GM23338 (cell line): ENCODE data around the gene EPG5. TPM values are rescaled to one million over a fixed set of nuclear protein-coding genes. Genes with fewer than 3 reads are reported as not detected.

Source experiments
- ATAC-seq: fragments of 200-7000 bp; cut with Tn5 transposase; 3 replicates; pipeline ENCODE4 v1.9.1; 2020
- DNase-seq: peaks from one replicate; pipeline ENCODE4 v3.0.0-alpha.2; 2015; ENCODE audit warnings: low spot score
- H2AFZ ChIP-seq: fragments of 200-600 bp; sonication (generic); 2 replicates; pipeline ENCODE4 v1.8.0; 2016; ENCODE audit warnings: antibody characterized with exemption, mild to moderate bottlenecking, moderate library complexity
- H3F3A ChIP-seq: fragments of 200-600 bp; sonication (generic); replicated peaks from 2 replicates; pipeline ENCODE4 v1.8.0; 2017; ENCODE audit warnings: antibody characterized with exemption, mixed run types, low read depth
- H3K27ac ChIP-seq: fragments of 200-600 bp; sonication (generic); 2 replicates; pipeline ENCODE4 v1.6.1; 2016; ENCODE audit warnings: low read depth
- H3K27me3 ChIP-seq: fragments of 200-600 bp; sonication (generic); 2 replicates; pipeline ENCODE4 v1.8.0; 2016; ENCODE audit warnings: mild to moderate bottlenecking, mixed run types, moderate library complexity; ENCODE audit not compliant: insufficient read depth
- H3K36me3 ChIP-seq: fragments of 200-600 bp; sonication (generic); 2 replicates; pipeline ENCODE4 v1.8.0; 2016; ENCODE audit warnings: mild to moderate bottlenecking; ENCODE audit not compliant: insufficient read depth
- H3K4me1 ChIP-seq: fragments of 200-600 bp; sonication (generic); 2 replicates; pipeline ENCODE4 v1.8.0; 2016; ENCODE audit warnings: mild to moderate bottlenecking, moderate library complexity; ENCODE audit not compliant: insufficient read depth
- H3K4me2 ChIP-seq: fragments of 200-600 bp; sonication (generic); 2 replicates; pipeline ENCODE4 v1.7.1; 2017; ENCODE audit warnings: mixed run types
- H3K4me3 ChIP-seq: fragments of 200-600 bp; sonication (generic); 2 replicates; pipeline ENCODE4 v1.6.1; 2016; ENCODE audit warnings: mixed run types
- H3K79me2 ChIP-seq: fragments of 200-600 bp; sonication (generic); replicated peaks from 2 replicates; pipeline ENCODE4 v1.8.0; 2017; ENCODE audit warnings: mild to moderate bottlenecking; ENCODE audit not compliant: insufficient read depth
- H3K9me2 ChIP-seq: fragments of 200-600 bp; sonication (generic); 2 replicates; pipeline ENCODE4 v1.8.0; 2017; ENCODE audit not compliant: insufficient read depth
- H4K20me1 ChIP-seq: fragments of 200-600 bp; sonication (generic); replicated peaks from 2 replicates; pipeline ENCODE4 v1.8.0; 2017; ENCODE audit warnings: mild to moderate bottlenecking; ENCODE audit not compliant: insufficient read depth
- H3K27ac Mint-ChIP-seq: 2 replicates; pipeline ENCODE4 v1.8.0; 2020; ENCODE audit warnings: inconsistent platforms, mild to moderate bottlenecking, moderate library complexity, mixed read lengths
- H3K27me3 Mint-ChIP-seq: 3 replicates; pipeline ENCODE4 v1.8.0; 2022; ENCODE audit warnings: low read depth, mild to moderate bottlenecking, moderate library complexity, mixed read lengths, inconsistent platforms; ENCODE audit not compliant: insufficient read depth, poor library complexity
- H3K36me3 Mint-ChIP-seq: 3 replicates; pipeline ENCODE4 v1.8.0; 2021; ENCODE audit warnings: low read depth, mild to moderate bottlenecking, inconsistent platforms, moderate library complexity, mixed read lengths
- H3K4me1 Mint-ChIP-seq: 3 replicates; pipeline ENCODE4 v1.8.0; 2020; ENCODE audit warnings: mild to moderate bottlenecking, inconsistent platforms, mixed read lengths
- H3K4me3 Mint-ChIP-seq: 3 replicates; pipeline ENCODE4 v1.8.0; 2021; ENCODE audit warnings: moderate library complexity, mild to moderate bottlenecking, inconsistent platforms, mixed read lengths
- H3K9me3 Mint-ChIP-seq: 3 replicates; pipeline ENCODE4 v1.8.0; 2020; ENCODE audit warnings: moderate library complexity, mild to moderate bottlenecking, inconsistent platforms, mixed read lengths
- CREB1 ChIP-seq: fragments of 250-450 bp; sonication (Bioruptor Pico); IDR thresholded peaks from 2 replicates; pipeline ENCODE4 v1.5.0; 2020; ENCODE audit warnings: low read depth, mild to moderate bottlenecking, moderate library complexity
- EZH2 ChIP-seq: fragments of 200-600 bp; sonication (generic); IDR thresholded peaks from one replicate; pipeline ENCODE4 v1.8.0; 2017; ENCODE audit warnings: antibody characterized with exemption, mild to moderate bottlenecking, low read depth; ENCODE audit not compliant: unreplicated experiment
- EZH2phosphoT487 ChIP-seq: fragments of 200-600 bp; sonication (generic); IDR thresholded peaks from one replicate; pipeline ENCODE4 v1.8.1; 2018; ENCODE audit warnings: antibody characterized with exemption; ENCODE audit not compliant: unreplicated experiment
- JUNB ChIP-seq: IDR thresholded peaks from one replicate; pipeline ENCODE4 v1.6.1; 2016; ENCODE audit warnings: antibody characterized with exemption; ENCODE audit not compliant: unreplicated experiment
- NANOG ChIP-seq: IDR thresholded peaks from 2 replicates; pipeline ENCODE4 v1.6.1; 2016; ENCODE audit warnings: antibody characterized with exemption, borderline replicate concordance
- POLR2AphosphoS5 ChIP-seq: IDR thresholded peaks from 2 replicates; pipeline ENCODE4 v1.6.1; 2016; ENCODE audit warnings: antibody characterized with exemption, low read depth
- STAT1 ChIP-seq: IDR thresholded peaks from one replicate; pipeline ENCODE4 v1.6.1; 2016; ENCODE audit warnings: antibody characterized with exemption; ENCODE audit not compliant: unreplicated experiment
- ZNF114 ChIP-seq: fragments of 250-450 bp; sonication (Bioruptor Pico); IDR thresholded peaks from 2 replicates; pipeline ENCODE4 v1.5.0; 2020; ENCODE audit warnings: mild to moderate bottlenecking, moderate library complexity
- ZNF331 ChIP-seq: fragments of 250-450 bp; sonication (Bioruptor Pico); IDR thresholded peaks from 2 replicates; pipeline ENCODE4 v1.5.0; 2020; ENCODE audit warnings: low read depth, mild to moderate bottlenecking, moderate library complexity
- polyA plus RNA-seq: library from polyadenylated mRNA; unstranded; fragments of >200 nt; fragmentation: Nextera tagmentation; extraction: Ambion mirVana; gene quantifications from 2 replicates; pipeline ENCODE4 v1.2.1, GENCODE V29; 2016
- total RNA-seq: library from RNA; depleted of rRNA; stranded (reverse); fragments of >200 nt; shearing (Covaris generic); gene quantifications from 2 replicates; pipeline ENCODE4 v1.2.3, GENCODE V29; 2014
- TF ChIP-seq, protein P1 (sequence below): IDR thresholded peaks from 2 replicates; pipeline ENCODE4 v1.6.1; 2016; ENCODE audit warnings: antibody characterized with exemption
- TF ChIP-seq, protein P2 (sequence below): fragments of 250-450 bp; sonication (Bioruptor Pico); IDR thresholded peaks from 2 replicates; pipeline ENCODE4 v1.5.0; 2020; ENCODE audit warnings: mild to moderate bottlenecking, moderate library complexity
- TF ChIP-seq, protein P3 (sequence below): IDR thresholded peaks from one replicate; pipeline ENCODE4 v1.6.1; 2018; ENCODE audit warnings: antibody characterized with exemption; ENCODE audit not compliant: unreplicated experiment
- TF ChIP-seq, protein P4 (sequence below), 2 experiments: fragments of 200-600 bp in 1 of 2; sonication (generic) in 1 of 2; conservative IDR thresholded peaks; 2 replicates each; pipeline versions ENCODE4 v1.5.1 to v1.6.1; 2016 to 2017; ENCODE audit warnings: antibody characterized with exemption in 2 of 2, low read depth in 2 of 2, mild to moderate bottlenecking in 2 of 2, moderate library complexity in 1 of 2

The EPG5 gene
- total and polyA plus RNA-seq, 2 experiments from 2014 or later = 4.1 to 29.2 TPM

DNA sequence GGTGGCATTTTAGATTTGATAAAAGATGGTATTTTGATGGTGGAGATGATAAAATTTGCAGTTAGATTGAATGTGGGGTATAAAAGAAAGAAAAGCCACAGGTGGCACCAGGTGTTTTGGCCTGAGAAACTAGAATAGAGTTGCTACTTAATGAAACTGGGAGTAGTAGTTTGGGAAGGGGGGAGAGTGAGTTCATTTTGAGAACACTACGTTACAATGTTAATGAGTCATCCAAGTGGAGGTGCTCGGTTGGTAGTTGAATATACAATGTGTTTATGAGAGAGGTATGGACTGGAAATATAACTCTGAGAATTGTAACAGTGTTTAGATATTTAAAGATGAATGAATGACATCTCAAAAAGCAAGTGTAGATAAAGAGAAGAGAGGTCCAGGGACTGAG lies 26.4 kb downstream of the EPG5 start:
- Mint-ChIP-seq H3K36me3 (peaks cover 39% of the 10 kb centered on the region), H3K27me3 (no peaks in the 10 kb centered on the region), H3K4me1 (no peaks in the 10 kb centered on the region), H3K4me3 (no peak overlapping the region), H3K9me3 (no peaks in the 10 kb centered on the region), H3K27ac (no peak overlapping the region)
- ATAC-seq (no peak), DNase-seq (no peak)
- Histone ChIP-seq H4K20me1 (no peaks in the 10 kb centered on the region), H3K27me3 (no peaks in the 10 kb centered on the region), H3K4me2 (no peak overlapping the region), H3K36me3 (peaks cover 13% of the 10 kb centered on the region), H3F3A (no peaks in the 10 kb centered on the region), H3K79me2 (no peaks in the 10 kb centered on the region), H3K27ac (no peak overlapping the region), H3K9me2 (no peaks in the 10 kb centered on the region), H3K4me1 (no peaks in the 10 kb centered on the region), H2AFZ (no peak overlapping the region), H3K4me3 (no peak overlapping the region)
- TF ChIP-seq NANOG (no peak), CREB1 (no peak), POLR2AphosphoS5 (no peak), ZNF114 (CRISPR knock-in tag) (no peak), EZH2phosphoT487 (no peak), STAT1 (no peak), JUNB (no peak), EZH2 (no peak), ZNF331 (CRISPR knock-in tag) (no peak)
- TF ChIP-seq, protein P1, sequence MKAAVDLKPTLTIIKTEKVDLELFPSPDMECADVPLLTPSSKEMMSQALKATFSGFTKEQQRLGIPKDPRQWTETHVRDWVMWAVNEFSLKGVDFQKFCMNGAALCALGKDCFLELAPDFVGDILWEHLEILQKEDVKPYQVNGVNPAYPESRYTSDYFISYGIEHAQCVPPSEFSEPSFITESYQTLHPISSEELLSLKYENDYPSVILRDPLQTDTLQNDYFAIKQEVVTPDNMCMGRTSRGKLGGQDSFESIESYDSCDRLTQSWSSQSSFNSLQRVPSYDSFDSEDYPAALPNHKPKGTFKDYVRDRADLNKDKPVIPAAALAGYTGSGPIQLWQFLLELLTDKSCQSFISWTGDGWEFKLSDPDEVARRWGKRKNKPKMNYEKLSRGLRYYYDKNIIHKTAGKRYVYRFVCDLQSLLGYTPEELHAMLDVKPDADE = no peak
- TF ChIP-seq, protein P2, sequence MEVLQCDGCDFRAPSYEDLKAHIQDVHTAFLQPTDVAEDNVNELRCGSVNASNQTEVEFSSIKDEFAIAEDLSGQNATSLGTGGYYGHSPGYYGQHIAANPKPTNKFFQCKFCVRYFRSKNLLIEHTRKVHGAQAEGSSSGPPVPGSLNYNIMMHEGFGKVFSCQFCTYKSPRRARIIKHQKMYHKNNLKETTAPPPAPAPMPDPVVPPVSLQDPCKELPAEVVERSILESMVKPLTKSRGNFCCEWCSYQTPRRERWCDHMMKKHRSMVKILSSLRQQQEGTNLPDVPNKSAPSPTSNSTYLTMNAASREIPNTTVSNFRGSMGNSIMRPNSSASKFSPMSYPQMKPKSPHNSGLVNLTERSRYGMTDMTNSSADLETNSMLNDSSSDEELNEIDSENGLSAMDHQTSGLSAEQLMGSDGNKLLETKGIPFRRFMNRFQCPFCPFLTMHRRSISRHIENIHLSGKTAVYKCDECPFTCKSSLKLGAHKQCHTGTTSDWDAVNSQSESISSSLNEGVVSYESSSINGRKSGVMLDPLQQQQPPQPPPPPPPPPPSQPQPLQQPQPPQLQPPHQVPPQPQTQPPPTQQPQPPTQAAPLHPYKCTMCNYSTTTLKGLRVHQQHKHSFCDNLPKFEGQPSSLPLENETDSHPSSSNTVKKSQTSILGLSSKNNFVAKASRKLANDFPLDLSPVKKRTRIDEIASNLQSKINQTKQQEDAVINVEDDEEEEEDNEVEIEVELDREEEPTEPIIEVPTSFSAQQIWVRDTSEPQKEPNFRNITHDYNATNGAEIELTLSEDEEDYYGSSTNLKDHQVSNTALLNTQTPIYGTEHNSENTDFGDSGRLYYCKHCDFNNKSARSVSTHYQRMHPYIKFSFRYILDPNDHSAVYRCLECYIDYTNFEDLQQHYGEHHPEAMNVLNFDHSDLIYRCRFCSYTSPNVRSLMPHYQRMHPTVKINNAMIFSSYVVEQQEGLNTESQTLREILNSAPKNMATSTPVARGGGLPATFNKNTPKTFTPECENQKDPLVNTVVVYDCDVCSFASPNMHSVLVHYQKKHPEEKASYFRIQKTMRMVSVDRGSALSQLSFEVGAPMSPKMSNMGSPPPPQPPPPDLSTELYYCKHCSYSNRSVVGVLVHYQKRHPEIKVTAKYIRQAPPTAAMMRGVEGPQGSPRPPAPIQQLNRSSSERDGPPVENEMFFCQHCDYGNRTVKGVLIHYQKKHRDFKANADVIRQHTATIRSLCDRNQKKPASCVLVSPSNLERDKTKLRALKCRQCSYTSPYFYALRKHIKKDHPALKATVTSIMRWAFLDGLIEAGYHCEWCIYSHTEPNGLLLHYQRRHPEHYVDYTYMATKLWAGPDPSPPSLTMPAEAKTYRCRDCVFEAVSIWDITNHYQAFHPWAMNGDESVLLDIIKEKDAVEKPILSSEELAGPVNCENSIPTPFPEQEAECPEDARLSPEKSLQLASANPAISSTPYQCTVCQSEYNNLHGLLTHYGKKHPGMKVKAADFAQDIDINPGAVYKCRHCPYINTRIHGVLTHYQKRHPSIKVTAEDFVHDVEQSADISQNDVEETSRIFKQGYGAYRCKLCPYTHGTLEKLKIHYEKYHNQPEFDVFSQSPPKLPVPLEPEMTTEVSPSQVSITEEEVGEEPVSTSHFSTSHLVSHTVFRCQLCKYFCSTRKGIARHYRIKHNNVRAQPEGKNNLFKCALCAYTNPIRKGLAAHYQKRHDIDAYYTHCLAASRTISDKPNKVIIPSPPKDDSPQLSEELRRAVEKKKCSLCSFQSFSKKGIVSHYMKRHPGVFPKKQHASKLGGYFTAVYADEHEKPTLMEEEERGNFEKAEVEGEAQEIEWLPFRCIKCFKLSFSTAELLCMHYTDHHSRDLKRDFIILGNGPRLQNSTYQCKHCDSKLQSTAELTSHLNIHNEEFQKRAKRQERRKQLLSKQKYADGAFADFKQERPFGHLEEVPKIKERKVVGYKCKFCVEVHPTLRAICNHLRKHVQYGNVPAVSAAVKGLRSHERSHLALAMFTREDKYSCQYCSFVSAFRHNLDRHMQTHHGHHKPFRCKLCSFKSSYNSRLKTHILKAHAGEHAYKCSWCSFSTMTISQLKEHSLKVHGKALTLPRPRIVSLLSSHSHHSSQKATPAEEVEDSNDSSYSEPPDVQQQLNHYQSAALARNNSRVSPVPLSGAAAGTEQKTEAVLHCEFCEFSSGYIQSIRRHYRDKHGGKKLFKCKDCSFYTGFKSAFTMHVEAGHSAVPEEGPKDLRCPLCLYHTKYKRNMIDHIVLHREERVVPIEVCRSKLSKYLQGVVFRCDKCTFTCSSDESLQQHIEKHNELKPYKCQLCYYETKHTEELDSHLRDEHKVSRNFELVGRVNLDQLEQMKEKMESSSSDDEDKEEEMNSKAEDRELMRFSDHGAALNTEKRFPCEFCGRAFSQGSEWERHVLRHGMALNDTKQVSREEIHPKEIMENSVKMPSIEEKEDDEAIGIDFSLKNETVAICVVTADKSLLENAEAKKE (CRISPR knock-in tag) = no peak
- TF ChIP-seq, protein P3, sequence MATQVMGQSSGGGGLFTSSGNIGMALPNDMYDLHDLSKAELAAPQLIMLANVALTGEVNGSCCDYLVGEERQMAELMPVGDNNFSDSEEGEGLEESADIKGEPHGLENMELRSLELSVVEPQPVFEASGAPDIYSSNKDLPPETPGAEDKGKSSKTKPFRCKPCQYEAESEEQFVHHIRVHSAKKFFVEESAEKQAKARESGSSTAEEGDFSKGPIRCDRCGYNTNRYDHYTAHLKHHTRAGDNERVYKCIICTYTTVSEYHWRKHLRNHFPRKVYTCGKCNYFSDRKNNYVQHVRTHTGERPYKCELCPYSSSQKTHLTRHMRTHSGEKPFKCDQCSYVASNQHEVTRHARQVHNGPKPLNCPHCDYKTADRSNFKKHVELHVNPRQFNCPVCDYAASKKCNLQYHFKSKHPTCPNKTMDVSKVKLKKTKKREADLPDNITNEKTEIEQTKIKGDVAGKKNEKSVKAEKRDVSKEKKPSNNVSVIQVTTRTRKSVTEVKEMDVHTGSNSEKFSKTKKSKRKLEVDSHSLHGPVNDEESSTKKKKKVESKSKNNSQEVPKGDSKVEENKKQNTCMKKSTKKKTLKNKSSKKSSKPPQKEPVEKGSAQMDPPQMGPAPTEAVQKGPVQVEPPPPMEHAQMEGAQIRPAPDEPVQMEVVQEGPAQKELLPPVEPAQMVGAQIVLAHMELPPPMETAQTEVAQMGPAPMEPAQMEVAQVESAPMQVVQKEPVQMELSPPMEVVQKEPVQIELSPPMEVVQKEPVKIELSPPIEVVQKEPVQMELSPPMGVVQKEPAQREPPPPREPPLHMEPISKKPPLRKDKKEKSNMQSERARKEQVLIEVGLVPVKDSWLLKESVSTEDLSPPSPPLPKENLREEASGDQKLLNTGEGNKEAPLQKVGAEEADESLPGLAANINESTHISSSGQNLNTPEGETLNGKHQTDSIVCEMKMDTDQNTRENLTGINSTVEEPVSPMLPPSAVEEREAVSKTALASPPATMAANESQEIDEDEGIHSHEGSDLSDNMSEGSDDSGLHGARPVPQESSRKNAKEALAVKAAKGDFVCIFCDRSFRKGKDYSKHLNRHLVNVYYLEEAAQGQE = no peak
- TF ChIP-seq, protein P4, sequence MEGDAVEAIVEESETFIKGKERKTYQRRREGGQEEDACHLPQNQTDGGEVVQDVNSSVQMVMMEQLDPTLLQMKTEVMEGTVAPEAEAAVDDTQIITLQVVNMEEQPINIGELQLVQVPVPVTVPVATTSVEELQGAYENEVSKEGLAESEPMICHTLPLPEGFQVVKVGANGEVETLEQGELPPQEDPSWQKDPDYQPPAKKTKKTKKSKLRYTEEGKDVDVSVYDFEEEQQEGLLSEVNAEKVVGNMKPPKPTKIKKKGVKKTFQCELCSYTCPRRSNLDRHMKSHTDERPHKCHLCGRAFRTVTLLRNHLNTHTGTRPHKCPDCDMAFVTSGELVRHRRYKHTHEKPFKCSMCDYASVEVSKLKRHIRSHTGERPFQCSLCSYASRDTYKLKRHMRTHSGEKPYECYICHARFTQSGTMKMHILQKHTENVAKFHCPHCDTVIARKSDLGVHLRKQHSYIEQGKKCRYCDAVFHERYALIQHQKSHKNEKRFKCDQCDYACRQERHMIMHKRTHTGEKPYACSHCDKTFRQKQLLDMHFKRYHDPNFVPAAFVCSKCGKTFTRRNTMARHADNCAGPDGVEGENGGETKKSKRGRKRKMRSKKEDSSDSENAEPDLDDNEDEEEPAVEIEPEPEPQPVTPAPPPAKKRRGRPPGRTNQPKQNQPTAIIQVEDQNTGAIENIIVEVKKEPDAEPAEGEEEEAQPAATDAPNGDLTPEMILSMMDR (conservative IDR thresholded peaks at IDR 0.05; ENCODE audit: low read depth in 2 of 2) = no peak
